Gastroesophageal sphincter (tissue), 4 donors: ENCODE results near the gene ARTN. TPM values are rescaled to one million over a fixed set of nuclear protein-coding genes. Genes with fewer than 3 reads are reported as not detected.

Experiments used
- ATAC-seq: fragments of 150-250 bp; one replicate; pipeline ENCODE4 v1.9.1; 2016; ENCODE audit warnings: mild to moderate bottlenecking, moderate library complexity
- H3K27ac ChIP-seq, 4 donors: fragments of 200-600 bp; sonication (generic) in 3 of 4; 1 replicate in 3 of 4; 2 replicates in 1 of 4; pipeline ENCODE4 v1.5.1; 2016 to 2019
- H3K27me3 ChIP-seq: fragments of 200-600 bp; sonication (generic); one replicate; pipeline ENCODE4 v1.5.1; 2019
- H3K36me3 ChIP-seq, 2 donors: fragments of 200-600 bp; sonication (generic); one replicate each; pipeline ENCODE4 v1.5.1; 2019; ENCODE audit warnings: control low read depth in 1 of 2
- H3K4me1 ChIP-seq, 3 donors: fragments of 200-600 bp; sonication (generic); 1 replicate in 2 of 3; 2 replicates in 1 of 3; pipeline ENCODE4 v1.5.1; 2016 to 2019; ENCODE audit warnings: control low read depth in 2 of 3
- H3K4me3 ChIP-seq, 2 donors: fragments of 200-600 bp; sonication (generic); one replicate each; pipeline ENCODE4 v1.5.1; 2019; ENCODE audit warnings: mild to moderate bottlenecking in 1 of 2, moderate library complexity in 1 of 2
- H3K9me3 ChIP-seq, 3 donors: fragments of 200-600 bp; sonication (generic); one replicate each; pipeline ENCODE4 v1.5.1; 2017 to 2019; ENCODE audit warnings: control low read depth in 2 of 3
- EP300 ChIP-seq: sonication (generic); formaldehyde crosslinking; IDR thresholded peaks from one replicate; pipeline ENCODE4 v1.6.1; 2017; ENCODE audit warnings: antibody characterized with exemption, mild to moderate bottlenecking
- POLR2A ChIP-seq, 2 donors: fragments of 450-650 bp; IDR thresholded peaks; one replicate each; pipeline ENCODE4 v1.6.1; 2017; ENCODE audit warnings: antibody characterized with exemption in 2 of 2, mild to moderate bottlenecking in 2 of 2, moderate library complexity in 1 of 2
- POLR2AphosphoS5 ChIP-seq: sonication (generic); formaldehyde crosslinking; IDR thresholded peaks from one replicate; pipeline ENCODE4 v1.6.1; 2017; ENCODE audit warnings: antibody characterized with exemption
- WGBS, 2 donors: methylation state at CpG; one replicate each; pipeline ENCODE4 v1.1.5; 2018; ENCODE audit warnings: low coverage in 1 of 2; 5-methylcytosine and 5-hydroxymethylcytosine counted together
- total RNA-seq, 4 donors: library from RNA; depleted of rRNA; stranded (reverse); fragments of >200 nt; gene quantifications; one replicate each; pipeline ENCODE4 v1.1.0, GENCODE V29; 2016
- TF ChIP-seq, protein P1 (sequence below), 4 experiments: fragments of 200-600 bp in 2 of 4; fragments of 450-650 bp in 2 of 4; sonication (generic) in 1 of 4; IDR thresholded peaks; one replicate each; pipeline ENCODE4 v1.5.1; 2017 to 2019; ENCODE audit warnings: antibody characterized with exemption in 4 of 4, mild to moderate bottlenecking in 2 of 4, moderate library complexity in 2 of 4

ARTN gene
- total RNA-seq, 4 donors from 2014 or later = 0.47 to 0.81 TPM; not detected in 2

DNA sequence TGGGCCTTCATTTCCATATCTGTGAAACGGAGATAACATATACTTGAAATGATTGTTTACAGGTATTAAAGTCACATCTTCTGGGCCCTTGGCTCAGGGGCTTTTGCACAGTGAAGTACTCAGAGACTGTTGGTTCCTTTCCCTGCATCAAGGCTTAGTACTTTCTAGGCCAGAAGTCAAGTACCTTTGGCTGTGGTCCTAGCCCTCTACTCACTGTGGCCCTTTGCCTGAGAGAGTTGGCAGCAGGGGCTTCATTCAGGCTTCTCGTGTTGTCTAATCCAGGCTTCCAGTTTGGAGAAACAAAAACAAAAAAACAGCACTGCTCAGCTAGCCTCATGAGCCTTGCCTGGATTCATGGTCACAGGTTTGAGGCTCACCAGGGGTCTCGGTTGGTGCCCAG lies 28.1 kb downstream of the ARTN start:
- Histone ChIP-seq H3K27ac (no peak overlapping the region), H3K4me3 (no peak overlapping the region), H3K36me3 (peaks cover 0 to 100% of the 10 kb centered on the region in 2 donors), H3K4me1 (no peaks in the 10 kb centered on the region), H3K27me3 (no peaks in the 10 kb centered on the region), H3K9me3 (no peaks in the 10 kb centered on the region)
- no peak for ATAC-seq
- TF ChIP-seq POLR2A (IDR thresholded peaks at IDR 0.05) = no peak
- WGBS, 2 donors = 63 to 100% methylated on average over 1 to 2 of the region's 3 CpGs

DNA sequence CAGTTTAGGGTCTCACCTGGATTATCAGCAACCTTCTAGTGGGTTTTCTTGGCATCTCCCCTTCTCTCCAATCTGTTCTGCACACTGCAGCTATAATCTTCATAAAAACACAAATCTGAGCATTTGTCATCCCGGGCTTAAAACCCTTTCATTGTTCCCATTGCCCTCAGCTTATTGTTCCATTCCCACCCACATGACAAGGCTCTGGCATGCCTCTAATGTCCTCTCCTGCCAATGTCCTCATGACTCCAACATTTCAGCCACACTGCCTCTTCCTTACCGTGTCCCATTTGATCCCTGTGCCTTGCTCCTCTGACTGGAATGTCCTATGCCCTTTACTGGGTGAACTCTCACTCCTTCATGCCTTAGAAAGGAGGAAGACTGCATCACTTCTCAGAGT lies 28.7 kb downstream of the ARTN start:
- Histone ChIP-seq H3K27ac (no peak overlapping the region), H3K4me3 (no peak overlapping the region), H3K4me1 (no peaks in the 10 kb centered on the region), H3K9me3 (no peaks in the 10 kb centered on the region), H3K27me3 (no peaks in the 10 kb centered on the region), H3K36me3 (peaks cover 0 to 100% of the 10 kb centered on the region in 2 donors)
- ATAC-seq = no peak
- TF ChIP-seq POLR2AphosphoS5 = no peak
- TF ChIP-seq, protein P1, sequence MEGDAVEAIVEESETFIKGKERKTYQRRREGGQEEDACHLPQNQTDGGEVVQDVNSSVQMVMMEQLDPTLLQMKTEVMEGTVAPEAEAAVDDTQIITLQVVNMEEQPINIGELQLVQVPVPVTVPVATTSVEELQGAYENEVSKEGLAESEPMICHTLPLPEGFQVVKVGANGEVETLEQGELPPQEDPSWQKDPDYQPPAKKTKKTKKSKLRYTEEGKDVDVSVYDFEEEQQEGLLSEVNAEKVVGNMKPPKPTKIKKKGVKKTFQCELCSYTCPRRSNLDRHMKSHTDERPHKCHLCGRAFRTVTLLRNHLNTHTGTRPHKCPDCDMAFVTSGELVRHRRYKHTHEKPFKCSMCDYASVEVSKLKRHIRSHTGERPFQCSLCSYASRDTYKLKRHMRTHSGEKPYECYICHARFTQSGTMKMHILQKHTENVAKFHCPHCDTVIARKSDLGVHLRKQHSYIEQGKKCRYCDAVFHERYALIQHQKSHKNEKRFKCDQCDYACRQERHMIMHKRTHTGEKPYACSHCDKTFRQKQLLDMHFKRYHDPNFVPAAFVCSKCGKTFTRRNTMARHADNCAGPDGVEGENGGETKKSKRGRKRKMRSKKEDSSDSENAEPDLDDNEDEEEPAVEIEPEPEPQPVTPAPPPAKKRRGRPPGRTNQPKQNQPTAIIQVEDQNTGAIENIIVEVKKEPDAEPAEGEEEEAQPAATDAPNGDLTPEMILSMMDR (IDR thresholded peaks at IDR 0.05) = no peak
- no peak for TF ChIP-seq POLR2A (IDR thresholded peaks at IDR 0.05)
- no peak for TF ChIP-seq EP300
- WGBS, 2 donors = 80 to 90% methylated on average over 1 to 2 of the region's 2 CpGs

DNA sequence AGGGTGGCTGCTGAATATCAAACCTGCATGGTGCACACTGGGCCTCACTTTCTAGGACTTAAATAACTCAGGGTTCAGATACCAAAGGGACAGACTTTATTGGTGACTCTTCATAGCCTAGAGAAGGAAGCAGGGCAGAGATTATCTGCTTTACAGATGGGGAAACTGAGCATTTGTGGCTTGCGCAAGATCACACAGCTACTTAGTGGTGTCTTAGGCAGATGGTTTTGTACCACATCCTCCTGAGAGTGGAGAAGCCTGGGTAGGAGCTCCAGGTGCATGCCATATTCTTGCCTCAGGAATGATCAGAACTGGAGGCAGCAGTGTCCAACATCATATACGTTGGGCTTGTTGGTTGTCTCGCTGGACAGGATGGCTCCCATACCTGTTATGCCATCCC lies 29.4 kb downstream of the ARTN start:
- no peak for ATAC-seq
- TF ChIP-seq EP300 (no peak), POLR2AphosphoS5 (no peak), POLR2A (IDR thresholded peaks at IDR 0.05) (no peak)
- TF ChIP-seq, protein P1 (IDR thresholded peaks at IDR 0.05) = no peak
- Histone ChIP-seq H3K4me3 (no peak overlapping the region), H3K9me3 (no peaks in the 10 kb centered on the region), H3K27ac (no peak overlapping the region), H3K27me3 (no peaks in the 10 kb centered on the region), H3K36me3 (peaks cover 0 to 98% of the 10 kb centered on the region in 2 donors), H3K4me1 (no peaks in the 10 kb centered on the region)
- WGBS, 2 donors = 100% methylated on average over 1 of the region's 3 CpGs; no CpG with 5 or more reads in 1 of the 2 donors

DNA sequence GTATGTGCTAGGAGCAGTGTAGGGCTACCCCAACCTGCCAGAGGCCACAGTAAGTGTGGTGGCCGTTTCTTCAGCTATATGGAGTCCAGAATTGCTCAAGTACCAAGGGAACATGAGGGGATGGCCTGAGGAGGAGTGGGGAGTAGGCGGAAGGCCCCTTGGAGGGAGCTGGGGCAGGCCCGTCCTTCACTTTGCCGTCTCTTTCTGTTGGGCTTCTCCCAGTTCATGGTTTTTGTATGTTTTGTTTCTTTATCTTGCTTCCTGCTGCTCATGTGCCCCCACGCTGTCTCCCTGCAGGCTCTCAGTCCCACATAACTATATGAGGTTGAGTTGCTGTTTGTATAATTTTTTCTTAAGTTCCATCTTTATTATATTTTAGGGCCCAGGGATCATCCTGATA lies 30.3 kb downstream of the ARTN start:
- no peak overlapping the region for H3K4me3 ChIP-seq
- H3K4me1 ChIP-seq = no peaks in the 10 kb centered on the region
- peaks cover 0 to 89% of the 10 kb centered on the region in 2 donors for H3K36me3 ChIP-seq
- no peaks in the 10 kb centered on the region for H3K9me3 ChIP-seq
- no peak overlapping the region for H3K27ac ChIP-seq
- TF ChIP-seq EP300 (no peak), POLR2AphosphoS5 (no peak), POLR2A (IDR thresholded peaks at IDR 0.05) (no peak)
- TF ChIP-seq, protein P1 (IDR thresholded peaks at IDR 0.05) = no peak
- no peaks in the 10 kb centered on the region for H3K27me3 ChIP-seq
- ATAC-seq = no peak
- 83 to 88% methylated on average over 4 to 5 of the region's 5 CpGs for WGBS, 2 donors

DNA sequence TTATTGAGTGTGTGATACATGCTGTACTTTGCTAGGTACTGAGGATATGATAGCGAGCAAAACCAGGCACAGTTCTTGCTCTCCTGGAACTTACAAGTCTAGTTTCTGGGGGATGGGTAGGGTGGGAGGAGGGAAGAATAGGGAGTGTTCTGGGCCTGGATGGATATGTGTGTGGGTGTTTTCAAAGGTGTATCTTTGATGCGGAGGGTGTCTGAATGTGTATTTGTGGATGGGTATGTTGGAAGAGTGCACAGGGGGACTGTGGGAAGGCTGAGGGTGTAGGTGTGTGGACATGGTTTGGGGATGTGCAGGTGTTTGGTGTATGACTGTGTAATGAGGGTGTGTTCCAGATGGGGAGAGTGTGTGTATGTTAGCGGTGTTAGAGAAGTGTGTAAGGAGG lies 31.7 kb downstream of the ARTN start:
- H3K27me3 ChIP-seq = no peaks in the 10 kb centered on the region
- no peak overlapping the region for H3K27ac ChIP-seq
- no peak for ATAC-seq
- no peak overlapping the region for H3K4me3 ChIP-seq
- H3K9me3 ChIP-seq = no peaks in the 10 kb centered on the region
- peaks cover 0 to 75% of the 10 kb centered on the region in 2 donors for H3K36me3 ChIP-seq
- TF ChIP-seq POLR2A (IDR thresholded peaks at IDR 0.05) = no peak
- peaks cover 0 to 8% (median 2%) of the 10 kb centered on the region in 3 donors for H3K4me1 ChIP-seq
- 95 to 100% methylated on average over 1 to 3 of the region's 3 CpGs for WGBS, 2 donors

DNA sequence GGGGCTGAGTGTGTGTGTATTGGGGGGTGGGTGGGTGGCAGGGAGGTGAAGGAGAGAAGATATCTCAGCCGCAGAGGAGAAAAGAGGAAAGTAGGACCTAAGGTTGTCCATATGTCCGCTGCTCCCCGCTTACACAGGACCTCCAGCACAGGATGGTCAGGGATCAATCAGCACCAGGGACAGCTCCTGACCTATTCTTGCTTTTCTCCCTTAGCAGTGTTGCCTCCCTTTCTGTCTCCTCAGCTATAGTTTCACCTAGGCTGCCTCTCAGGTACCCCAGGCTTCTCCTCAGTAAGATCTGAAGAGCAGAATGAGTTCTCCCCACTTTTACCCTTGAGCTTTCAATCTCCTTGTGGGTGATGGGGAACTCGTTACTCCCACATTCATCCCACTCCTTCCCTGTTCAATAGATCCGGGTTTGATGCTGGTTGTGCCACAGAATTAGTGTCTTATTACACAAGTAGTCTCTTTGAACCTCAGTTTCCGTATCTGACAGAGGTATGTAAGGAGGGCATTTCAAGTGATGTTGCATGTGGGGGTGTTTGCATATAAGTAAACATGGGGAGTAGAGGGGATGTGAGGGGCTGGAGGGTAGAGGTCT lies 34.8 kb downstream of the ARTN start:
- H3K9me3 ChIP-seq = no peaks in the 10 kb centered on the region
- WGBS, 2 donors = 79 to 89% methylated on average over 4 of the region's 6 CpGs
- H3K27ac ChIP-seq = no peak overlapping the region
- no peak for ATAC-seq
- no peak overlapping the region for H3K4me3 ChIP-seq
- TF ChIP-seq POLR2A (IDR thresholded peaks at IDR 0.05) (no peak), POLR2AphosphoS5 (no peak), EP300 (no peak)
- TF ChIP-seq, protein P1 (IDR thresholded peaks at IDR 0.05) = no peak
- H3K4me1 ChIP-seq = peaks cover 0 to 22% (median 10%) of the 10 kb centered on the region in 3 donors
- no peaks in the 10 kb centered on the region for H3K27me3 ChIP-seq
- peaks cover 0 to 65% of the 10 kb centered on the region in 2 donors for H3K36me3 ChIP-seq
